GM18519 (cell line): ENCODE data around the gene ZNF80.
"Not testable (repeated sequence)": the region's sequence is repeated elsewhere in the genome, so short reads cannot be mapped to it uniquely, and the experiment has no call there.

ENCODE experiments used
- ATAC-seq: cut with Tn5 transposase; IDR thresholded peaks from one replicate; pipeline ENCODE4 v1.9.1; 2021; ENCODE audit warnings: mild to moderate bottlenecking, moderate library complexity; ENCODE audit not compliant: unreplicated experiment, low FRiP score

ZNF80 gene

GRCh38 chr3:114237478-114237877 is at the start of gene ZNF80:
Gene ZNF80, minus strand, starts transcription at chr3:114237578. Its CDS starts 504 bp downstream, at chr3:114237074.
- ATAC-seq, result not testable (repeated sequence)

- no peak for ATAC-seq
These were observed 48.9 kb upstream of the ZNF80 start for GRCh38 chr3:114286266-114286665.

- no peak for ATAC-seq
These were observed 48.4 kb upstream of the ZNF80 start for GRCh38 chr3:114285648-114286230.

GRCh38 chr3:114284644-114285043 is 47.3 kb upstream of the ZNF80 start:
- no peak for ATAC-seq

- not testable (repeated sequence) for ATAC-seq
These were observed 39.5 kb upstream of the ZNF80 start for GRCh38 chr3:114276856-114277255.

- no peak for ATAC-seq
These were observed 37.6 kb upstream of the ZNF80 start for GRCh38 chr3:114274929-114275328.

GRCh38 chr3:114272271-114272670 is 34.9 kb upstream of the ZNF80 start:
- ATAC-seq, result no peak

- ATAC-seq, result no peak
These were observed 32.6 kb upstream of the ZNF80 start for GRCh38 chr3:114270019-114270418.

GRCh38 chr3:114260152-114260551 is 22.8 kb upstream of the ZNF80 start:
- no peak for ATAC-seq

GRCh38 chr3:114259566-114259965 is 22.2 kb upstream of the ZNF80 start:
- no peak for ATAC-seq

GRCh38 chr3:114253505-114253904 is 16.1 kb upstream of the ZNF80 start:
- no peak for ATAC-seq

GRCh38 chr3:114252954-114253353 is 15.6 kb upstream of the ZNF80 start:
- no peak for ATAC-seq

GRCh38 chr3:114242947-114243346 is 5.6 kb upstream of the ZNF80 start:
- ATAC-seq, result peak; percentile 95

GRCh38 chr3:114241262-114241661 is 3.9 kb upstream of the ZNF80 start:
- ATAC-seq, result no peak

GRCh38 chr3:114238146-114238785 is 888 bp upstream of the ZNF80 start:
- ATAC-seq, result not testable (repeated sequence)

- no peak for ATAC-seq
These were observed 1.9 kb downstream of the ZNF80 start for GRCh38 chr3:114235431-114235830.

GRCh38 chr3:114234745-114235144 is 2.6 kb downstream of the ZNF80 start:
- ATAC-seq, result no peak

- ATAC-seq, result no peak
These were observed 5.8 kb downstream of the ZNF80 start for GRCh38 chr3:114231616-114232015.

GRCh38 chr3:114227076-114227475 is 10.3 kb downstream of the ZNF80 start:
- ATAC-seq, result no peak

GRCh38 chr3:114226313-114226712 is 11.1 kb downstream of the ZNF80 start:
- ATAC-seq, result no peak

- ATAC-seq, result peak; percentile 80
These were observed 14.2 kb downstream of the ZNF80 start for GRCh38 chr3:114223143-114223542.

GRCh38 chr3:114221881-114222264 is 15.5 kb downstream of the ZNF80 start:
- ATAC-seq, result no peak
